CD4-positive, alpha-beta T cell treated with Interferon gamma for 1 hour (primary cell): ENCODE data around the gene MYRIP.
"Not testable (repeated sequence)": the region's sequence is repeated elsewhere in the genome, so short reads cannot be mapped to it uniquely, and the experiment has no call there.

Experiments
- DNase-seq: peaks from one replicate; pipeline ENCODE4 v3.0.0-alpha.2; 2020

Gene MYRIP

GRCh38 chr3:40045051-40045450 is 235.6 kb downstream of the MYRIP start:
- no peak for DNase-seq

- no peak for DNase-seq
Measured at GRCh38 chr3:40046149-40046548, 236.7 kb downstream of the MYRIP start.

GRCh38 chr3:40047406-40047805 is 238.0 kb downstream of the MYRIP start:
- DNase-seq = no peak

GRCh38 chr3:40053663-40054062 is 244.3 kb downstream of the MYRIP start:
- no peak for DNase-seq

- no peak for DNase-seq
Measured at GRCh38 chr3:40054568-40055222, 245.3 kb downstream of the MYRIP start.

GRCh38 chr3:40055361-40055760 is 246.0 kb downstream of the MYRIP start:
- DNase-seq = no peak

GRCh38 chr3:40055956-40056355 is 246.5 kb downstream of the MYRIP start:
- no peak for DNase-seq

GRCh38 chr3:40057077-40057476 is 247.7 kb downstream of the MYRIP start:
- DNase-seq = no peak

- no peak for DNase-seq
Measured at GRCh38 chr3:40057786-40058185, 248.4 kb downstream of the MYRIP start.

GRCh38 chr3:40068636-40069035 is 259.2 kb downstream of the MYRIP start:
- DNase-seq = no peak

GRCh38 chr3:40070816-40071215 is 261.4 kb downstream of the MYRIP start:
- no peak for DNase-seq

- DNase-seq = no peak
Measured at GRCh38 chr3:40071683-40072238, 262.4 kb downstream of the MYRIP start.

GRCh38 chr3:40073310-40074007 is 264.1 kb downstream of the MYRIP start:
- DNase-seq = no peak

- not testable (repeated sequence) for DNase-seq
Measured at GRCh38 chr3:40077139-40077538, 267.7 kb downstream of the MYRIP start.

GRCh38 chr3:40077828-40078492 is 268.6 kb downstream of the MYRIP start:
- DNase-seq = not testable (repeated sequence)

GRCh38 chr3:40078590-40078989 is 269.2 kb downstream of the MYRIP start:
- no peak for DNase-seq

- DNase-seq = no peak
Measured at GRCh38 chr3:40079203-40079846, 269.9 kb downstream of the MYRIP start.

GRCh38 chr3:40079847-40080240 is 270.4 kb downstream of the MYRIP start:
- no peak for DNase-seq

- DNase-seq = no peak
Measured at GRCh38 chr3:40083066-40083465, 273.7 kb downstream of the MYRIP start.

GRCh38 chr3:40084424-40084823 is 275.0 kb downstream of the MYRIP start:
- not testable (repeated sequence) for DNase-seq

- no peak for DNase-seq
Measured at GRCh38 chr3:40086890-40087883, 277.8 kb downstream of the MYRIP start.
